Stimulated activated CD4-positive, alpha-beta T cell treated with anti-CD3 and anti-CD28 coated beads, Interleukin-1b, Interleukin-23, amount 100 ng/mL, for 1 hour (primary cell): Measurements from ENCODE around the gene CPT1C.

Source experiments
- DNase-seq, 2 donors: peaks; one replicate each; pipeline ENCODE4 v3.0.0-alpha.2; 2020; ENCODE audit warnings: low read depth in 2 of 2

The CPT1C gene

DNA sequence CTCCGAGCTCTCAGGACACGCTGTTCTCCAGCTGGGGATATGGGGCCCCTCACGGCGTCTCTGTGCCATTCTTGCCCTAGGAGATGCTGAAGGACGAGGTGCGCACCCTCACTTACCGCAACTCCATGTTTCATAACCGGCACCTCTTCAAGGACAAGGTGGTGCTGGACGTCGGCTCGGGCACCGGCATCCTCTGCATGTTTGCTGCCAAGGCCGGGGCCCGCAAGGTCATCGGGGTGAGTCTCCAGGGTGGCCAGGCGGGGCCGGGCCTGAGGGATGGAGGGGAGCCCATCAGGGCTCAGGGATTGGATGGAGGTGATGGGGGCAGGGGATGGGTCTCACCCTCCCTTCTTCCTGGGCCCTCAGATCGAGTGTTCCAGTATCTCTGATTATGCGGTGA, 9.1 kb upstream of the CPT1C start:
- DNase-seq: no peak

DNA sequence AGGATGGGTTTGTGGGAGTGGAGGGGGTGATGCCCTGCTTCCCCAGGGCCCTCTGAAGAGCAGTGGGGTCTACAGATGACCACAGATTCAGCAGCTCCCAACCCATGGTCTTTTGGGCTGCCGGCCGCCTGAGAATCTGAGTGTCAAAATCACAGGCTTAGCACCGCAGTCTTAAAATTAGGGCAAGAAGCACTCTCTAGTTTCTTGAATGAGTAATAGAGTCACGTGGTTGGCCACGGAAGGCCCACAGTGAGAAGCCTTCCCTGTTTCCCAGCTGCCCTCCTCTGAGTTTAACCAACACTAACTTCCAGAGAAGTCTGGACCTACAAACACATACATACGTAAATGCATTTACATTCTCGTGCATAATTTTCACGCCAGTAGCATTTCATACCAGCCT, 8.6 kb upstream of the CPT1C start:
- no peak for DNase-seq

DNA sequence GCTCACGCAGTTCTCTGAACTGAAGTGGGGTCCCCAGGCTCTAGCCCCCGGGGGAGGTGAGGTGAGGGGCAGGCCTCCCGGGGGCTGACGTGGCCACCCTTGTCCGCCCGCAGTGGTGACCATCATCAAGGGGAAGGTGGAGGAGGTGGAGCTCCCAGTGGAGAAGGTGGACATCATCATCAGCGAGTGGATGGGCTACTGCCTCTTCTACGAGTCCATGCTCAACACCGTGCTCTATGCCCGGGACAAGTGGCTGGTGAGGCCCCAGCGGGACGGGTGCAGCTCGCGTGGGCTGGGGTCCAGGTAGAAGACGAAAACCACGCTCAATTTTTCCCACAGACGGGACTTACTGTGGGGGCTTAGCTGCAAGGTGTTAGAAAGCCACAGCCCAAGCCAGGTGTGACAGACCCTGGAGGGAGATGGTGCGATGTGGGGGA, 7.1 kb upstream of the CPT1C start:
- DNase-seq: no peak

DNA sequence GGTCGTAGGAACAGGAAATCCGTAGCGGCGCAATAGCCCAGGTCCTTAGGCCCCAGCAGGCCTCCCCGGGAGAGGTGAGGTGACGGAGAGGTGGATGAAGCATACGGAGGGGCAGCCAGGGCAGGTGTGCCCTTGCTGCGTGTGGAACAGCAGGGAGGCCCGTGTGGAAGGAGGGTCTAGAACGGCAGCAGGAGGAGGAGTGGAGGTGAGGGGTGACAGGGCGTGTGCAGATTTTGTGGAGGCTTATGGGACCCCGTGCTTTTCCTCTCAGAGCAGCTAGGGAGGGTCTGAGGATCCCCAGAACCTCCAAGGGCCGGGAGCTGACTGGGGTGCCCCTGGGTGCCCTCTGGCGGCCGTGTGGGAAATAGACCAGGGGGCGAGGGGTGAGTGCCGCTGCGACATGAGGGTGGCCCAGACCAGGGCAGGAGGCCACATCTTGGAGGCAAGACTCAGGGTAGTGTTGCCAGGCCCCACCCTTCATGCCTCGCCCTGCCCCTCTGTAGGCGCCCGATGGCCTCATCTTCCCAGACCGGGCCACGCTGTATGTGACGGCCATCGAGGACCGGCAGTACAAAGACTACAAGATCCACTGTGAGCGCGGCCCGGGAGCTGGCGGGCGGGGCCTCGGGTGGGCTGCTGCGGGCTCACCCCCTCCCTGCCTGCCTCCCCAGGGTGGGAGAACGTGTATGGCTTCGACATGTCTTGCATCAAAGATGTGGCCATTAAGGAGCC, 6.5 kb upstream of the CPT1C start:
- DNase-seq: no peak

DNA sequence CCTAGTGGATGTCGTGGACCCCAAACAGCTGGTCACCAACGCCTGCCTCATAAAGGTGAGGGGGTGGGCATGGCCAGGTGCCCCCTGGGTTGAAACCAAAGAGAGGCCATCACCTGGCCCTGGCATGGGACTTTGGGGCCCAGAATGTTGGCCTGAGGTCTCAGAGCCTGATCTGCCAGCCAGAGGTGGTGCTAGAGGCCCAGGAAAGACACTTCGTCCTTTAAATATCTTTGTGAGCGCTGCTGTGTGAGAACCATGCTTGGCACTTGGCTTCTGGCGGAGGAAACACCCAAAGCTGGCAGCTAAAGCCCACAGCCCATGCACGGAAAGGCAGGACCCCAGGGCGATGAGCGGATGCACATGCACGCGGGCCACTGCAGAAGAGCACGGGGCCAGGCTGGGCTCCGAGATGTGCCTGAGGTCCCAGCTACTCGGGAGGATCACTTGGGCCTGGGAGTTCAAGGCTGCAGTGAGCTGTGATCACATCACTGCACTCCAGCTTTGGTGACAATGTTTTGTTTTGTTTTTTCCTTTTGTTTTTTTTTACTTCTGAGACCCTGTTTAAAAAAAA, 5.8 kb upstream of the CPT1C start:
- no peak for DNase-seq

GRCh38 chr19:49685845-49686332, 5.0 kb upstream of the CPT1C start:
- no peak for DNase-seq

DNA sequence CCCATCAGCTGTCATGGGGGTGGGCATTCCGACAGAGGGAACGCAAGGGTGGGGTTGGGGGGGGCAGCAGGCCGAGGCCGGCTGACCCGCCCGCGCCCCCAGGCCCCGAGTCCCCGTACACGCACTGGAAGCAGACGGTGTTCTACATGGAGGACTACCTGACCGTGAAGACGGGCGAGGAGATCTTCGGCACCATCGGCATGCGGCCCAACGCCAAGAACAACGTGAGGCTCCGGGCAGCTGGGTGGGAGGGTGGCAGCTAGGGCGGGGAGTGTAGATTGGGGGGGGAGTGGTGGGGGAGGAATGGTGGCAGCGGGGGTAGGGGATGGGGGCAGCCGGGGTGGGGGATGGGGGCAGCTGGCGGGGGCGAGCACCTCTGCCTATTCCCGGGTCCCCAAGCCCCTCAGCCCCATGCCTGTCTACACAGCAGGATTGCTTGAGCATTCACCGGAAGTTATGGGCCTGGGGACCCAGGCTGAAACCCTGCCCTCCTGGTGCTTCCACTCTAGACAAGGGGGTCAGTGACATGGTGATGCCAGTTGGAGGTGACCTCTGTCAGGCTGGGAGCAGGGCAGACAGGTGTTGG, 4.3 kb upstream of the CPT1C start:
- no peak for DNase-seq

- DNase-seq: no peak
Observed at GRCh38 chr19:49687150-49687549, 3.8 kb upstream of the CPT1C start.

DNA sequence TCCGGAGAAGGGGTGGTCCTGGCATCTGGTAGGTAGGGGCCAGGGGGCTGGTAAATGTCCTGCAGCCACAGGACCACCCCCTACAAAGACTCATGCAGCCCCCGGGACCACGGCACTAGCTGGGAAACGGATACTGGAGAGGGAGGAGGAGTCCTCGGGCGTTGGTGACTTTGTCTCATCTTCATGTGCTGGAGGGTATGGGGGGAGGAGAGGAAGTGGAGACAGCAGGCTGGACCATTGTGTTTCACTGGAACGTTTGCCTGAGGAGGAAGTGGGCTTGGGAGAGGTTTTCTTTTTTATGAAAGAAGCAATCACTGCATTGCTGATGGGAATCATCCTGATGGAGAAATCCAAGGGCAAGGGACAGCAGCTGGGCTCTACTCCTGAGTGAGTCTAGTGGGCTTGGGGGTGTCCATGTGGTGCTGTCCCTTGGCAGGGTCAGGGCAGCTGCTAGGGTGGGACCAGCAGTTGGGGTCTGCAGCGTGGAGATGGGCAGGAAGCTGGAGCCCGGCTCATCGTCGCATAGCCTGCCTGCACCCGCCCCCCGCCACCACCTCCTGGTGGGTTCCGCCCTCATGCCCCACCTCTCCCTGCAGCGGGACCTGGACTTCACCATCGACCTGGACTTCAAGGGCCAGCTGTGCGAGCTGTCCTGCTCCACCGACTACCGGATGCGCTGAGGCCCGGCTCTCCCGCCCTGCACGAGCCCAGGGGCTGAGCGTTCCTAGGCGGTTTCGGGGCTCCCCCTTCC, 3.2 kb upstream of the CPT1C start:
- DNase-seq: no peak

- no peak for DNase-seq
Observed at GRCh38 chr19:49688531-49689132, 2.3 kb upstream of the CPT1C start.

DNA sequence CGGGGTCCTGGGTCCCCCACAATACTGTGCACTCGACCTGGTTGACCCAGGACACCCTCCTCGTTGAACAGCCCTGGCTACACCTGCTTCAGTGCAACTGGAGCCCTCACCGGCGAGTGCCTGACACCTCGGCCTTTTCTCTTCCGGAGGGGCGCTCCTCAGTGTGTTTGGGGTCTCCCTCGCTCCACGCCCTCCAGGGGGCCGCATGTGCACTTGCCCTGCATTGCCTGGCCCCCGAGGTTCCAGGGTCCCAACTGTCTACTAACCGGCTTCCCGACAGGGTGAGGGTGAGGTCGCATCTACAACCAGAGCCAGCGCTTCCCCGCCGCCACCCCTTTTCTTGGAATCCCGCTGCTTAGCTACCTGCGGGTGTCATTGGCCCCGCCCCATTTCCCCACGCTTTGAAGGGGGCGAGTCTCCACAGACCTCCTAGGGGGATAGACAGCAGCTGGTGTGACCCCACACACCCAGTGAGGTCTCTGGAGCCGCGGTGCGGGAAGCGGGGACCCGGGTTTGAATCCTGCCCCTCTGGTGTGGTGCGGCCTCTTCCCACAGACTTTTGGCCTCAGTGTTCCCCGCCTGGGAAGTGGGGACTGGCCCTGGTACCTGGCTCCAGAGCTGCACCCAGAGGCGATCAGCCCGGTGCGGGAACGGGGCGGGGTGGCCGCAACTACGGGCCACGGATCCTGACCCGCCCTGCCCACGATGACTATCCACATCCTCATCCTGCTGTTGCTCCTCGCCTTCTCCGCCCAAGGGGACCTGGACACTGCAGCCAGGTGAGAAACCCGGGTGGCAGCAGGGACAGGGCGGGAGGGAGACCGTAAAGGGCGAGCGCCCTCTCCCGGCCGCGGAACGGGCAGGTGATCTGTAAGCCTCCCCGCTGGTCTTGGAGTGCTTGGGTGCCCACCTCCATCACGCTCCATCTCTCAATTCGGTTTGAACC, 1.5 kb upstream of the CPT1C start, which contains the start of gene ADM5:
Gene ADM5 (plus strand): TSS at position 462 of the 946 bp plus-strand sequence. CDS start 244 bp downstream, at position 706.
- DNase-seq: no peak

DNA sequence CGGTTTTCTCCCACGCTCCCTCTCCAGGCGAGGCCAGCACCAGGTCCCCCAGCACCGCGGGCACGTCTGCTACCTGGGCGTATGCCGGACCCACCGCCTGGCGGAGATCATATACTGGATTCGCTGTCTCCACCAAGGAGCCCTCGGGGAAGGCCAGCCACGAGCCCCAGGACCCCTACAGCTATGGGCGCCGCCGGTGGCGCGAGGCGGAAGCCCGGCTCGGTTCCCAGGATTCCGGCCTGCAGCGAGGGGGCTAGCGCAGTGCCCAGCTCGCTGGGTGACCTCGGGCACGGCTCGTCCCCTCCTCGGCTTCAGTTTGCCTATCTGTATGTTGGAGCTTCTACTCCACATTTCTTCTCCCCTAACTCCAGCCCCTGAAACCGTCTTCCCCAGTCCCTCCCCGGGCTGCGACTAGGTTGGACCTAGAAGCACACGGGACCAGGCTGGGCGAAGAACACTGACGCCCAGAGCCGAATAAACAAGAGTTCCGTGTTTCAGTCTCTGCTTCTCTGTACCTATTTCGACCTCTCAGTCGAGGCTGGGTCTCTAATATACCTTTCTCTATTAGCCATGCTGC, 749 bp upstream of the CPT1C start:
- DNase-seq: no peak

DNA sequence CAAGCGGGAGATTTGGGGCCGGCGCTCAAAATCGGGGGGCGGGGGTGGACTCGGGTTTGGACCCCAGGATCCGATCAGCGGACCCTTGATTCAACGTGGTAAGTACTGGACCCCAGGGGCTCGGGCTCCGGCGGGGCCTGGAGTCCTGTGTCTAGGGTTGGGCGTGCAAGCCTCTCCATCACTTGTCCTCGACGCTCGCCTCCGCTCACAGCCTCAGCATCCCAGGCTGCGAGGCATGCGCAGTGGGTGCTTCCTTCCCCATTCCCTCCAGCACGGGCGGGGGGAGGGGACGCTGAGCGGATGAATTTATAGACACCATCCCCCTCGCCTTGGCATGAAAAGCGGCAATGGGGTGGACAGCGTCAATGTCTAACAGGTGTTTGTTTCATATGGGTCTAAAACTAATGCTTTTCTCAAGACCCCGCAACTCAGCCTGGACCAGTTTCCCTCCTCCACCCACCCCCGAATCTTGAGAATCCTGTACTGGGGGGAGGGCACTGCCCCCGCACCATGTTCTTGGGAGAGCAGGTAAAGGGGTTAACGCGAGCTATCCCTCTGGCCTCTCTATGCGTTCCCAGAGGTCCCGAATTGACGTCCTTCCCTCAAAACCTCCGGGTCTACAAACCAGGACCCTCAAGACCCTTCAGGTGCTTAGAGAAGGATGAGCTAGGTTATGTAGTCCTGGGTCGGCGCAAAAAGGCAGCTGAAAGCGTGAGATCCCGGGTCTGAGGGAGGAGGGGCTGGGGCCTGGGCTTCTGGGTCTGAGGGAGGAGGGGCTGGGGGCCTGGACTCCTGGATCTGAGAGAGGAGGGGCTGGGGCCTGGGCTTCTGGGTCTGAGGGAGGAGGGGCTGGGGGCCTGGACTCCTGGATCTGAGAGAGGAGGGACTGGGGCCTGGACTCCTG, 579 bp downstream of the CPT1C start:
- DNase-seq: no peak

GRCh38 chr19:49692147-49692506, 1.2 kb downstream of the CPT1C start:
- DNase-seq: no peak

GRCh38 chr19:49696115-49696514, 5.2 kb downstream of the CPT1C start:
- DNase-seq: no peak

GRCh38 chr19:49696865-49697264, 5.9 kb downstream of the CPT1C start:
- no peak for DNase-seq

- DNase-seq: no peak
Observed at GRCh38 chr19:49699364-49699763, 8.4 kb downstream of the CPT1C start.

GRCh38 chr19:49700563-49700962, 9.6 kb downstream of the CPT1C start:
- no peak for DNase-seq

GRCh38 chr19:49701271-49701786, 10.4 kb downstream of the CPT1C start:
- no peak for DNase-seq
